Lung (tissue), 12 donors: ENCODE results near the gene ZCCHC9. TPM values are rescaled to one million over a fixed set of nuclear protein-coding genes. Genes with fewer than 3 reads are reported as not detected.

Source experiments
- ATAC-seq: fragments of 200-7000 bp; cut with Tn5 transposase; one replicate; pipeline ENCODE4 v1.9.1; 2020; ENCODE audit warnings: moderate number of reproducible peaks; ENCODE audit not compliant: insufficient read depth, low FRiP score
- DNase-seq, 3 donors: peaks; one replicate each; pipeline ENCODE4 v3.0.0-alpha.2; 2013 to 2017
- H3K27ac ChIP-seq, 2 donors: one replicate each; pipeline ENCODE4 v1.5.1; 2013; ENCODE audit warnings: mild to moderate bottlenecking in 2 of 2, moderate library complexity in 2 of 2, control low read depth in 1 of 2, inconsistent platforms in 1 of 2, low read depth in 1 of 2, low read length in 1 of 2
- H3K27me3 ChIP-seq, 3 donors: one replicate each; pipeline ENCODE4 v1.5.1; 2013; ENCODE audit warnings: low read length in 2 of 3; ENCODE audit not compliant: control insufficient read depth in 3 of 3, insufficient read depth in 3 of 3
- H3K36me3 ChIP-seq, 4 donors: one replicate each; pipeline ENCODE4 v1.5.1; 2013; ENCODE audit warnings: low read length in 4 of 4, mild to moderate bottlenecking in 1 of 4, moderate library complexity in 1 of 4; ENCODE audit not compliant: control insufficient read depth in 4 of 4, insufficient read depth in 4 of 4
- H3K4me1 ChIP-seq, 5 donors: one replicate each; pipeline ENCODE4 v1.5.1; 2013; ENCODE audit warnings: low read length in 5 of 5, mild to moderate bottlenecking in 2 of 5, moderate library complexity in 1 of 5; ENCODE audit not compliant: control insufficient read depth in 5 of 5, insufficient read depth in 5 of 5
- H3K4me3 ChIP-seq: one replicate; pipeline ENCODE4 v1.5.1; 2013; ENCODE audit warnings: mild to moderate bottlenecking, control low read depth, moderate library complexity
- H3K9ac ChIP-seq, 2 donors: one replicate each; pipeline ENCODE4 v1.5.1; 2013; ENCODE audit warnings: low read length in 2 of 2, control low read depth in 1 of 2; ENCODE audit not compliant: insufficient read depth in 1 of 2
- H3K9me3 ChIP-seq, 4 donors: one replicate each; pipeline ENCODE4 v1.5.1; 2013; ENCODE audit warnings: low read length in 3 of 4, mild to moderate bottlenecking in 1 of 4, moderate library complexity in 1 of 4; ENCODE audit not compliant: control insufficient read depth in 4 of 4, insufficient read depth in 3 of 4
- CTCF ChIP-seq: IDR thresholded peaks from 2 replicates; pipeline ENCODE4 v1.5.1; 2012; ENCODE audit warnings: mild to moderate bottlenecking; ENCODE audit errors: control extremely low read depth, extremely low read depth
- WGBS, 2 donors: extraction: QIAGEN DNeasy Blood & Tissue Kit; methylation state at CpG; one replicate each; pipeline ENCODE4 v1.1.7; 2013; 5-methylcytosine and 5-hydroxymethylcytosine counted together
- polyA plus RNA-seq, 2 donors: library from polyadenylated mRNA; stranded (reverse); fragments of 200-250 nt; gene quantifications; one replicate each; pipeline ENCODE4 v1.2.1, GENCODE V29; 2013
- total RNA-seq, 2 donors: library from RNA; depleted of rRNA in 1 of 2; stranded (reverse); fragments of >200 nt in 1 of 2; gene quantifications; one replicate each; pipeline ENCODE4 v1.2.1, GENCODE V29; 2014 to 2021
- donor health status: control.
- donor health status: control.
- donor health status: Bipolar disorder and iron deficiency.
- donor health status: healthy.
- donor health status: DM: yes; HTN: yes; CAD: no.

ZCCHC9 gene
- total and polyA plus RNA-seq, 4 donors, result 18.0 to 25.8 (median 23.2) TPM

GRCh38 chr5:81355291-81356251 lies 54.2 kb downstream of the ZCCHC9 start:
- Histone ChIP-seq H3K27me3 (no peaks in the 10 kb centered on the region), H3K9me3 (no peaks in the 10 kb centered on the region), H3K9ac (no peak overlapping the region), H3K4me1 (no peaks in the 10 kb centered on the region), H3K36me3 (no peaks in the 10 kb centered on the region), H3K4me3 (no peak overlapping the region), H3K27ac (no peak overlapping the region)
- DNase-seq (no peak), ATAC-seq (no peak)
- no peak for TF ChIP-seq CTCF
- WGBS, 2 donors, result 81 to 83% methylated on average over 11 of the region's 11 CpGs

DNA sequence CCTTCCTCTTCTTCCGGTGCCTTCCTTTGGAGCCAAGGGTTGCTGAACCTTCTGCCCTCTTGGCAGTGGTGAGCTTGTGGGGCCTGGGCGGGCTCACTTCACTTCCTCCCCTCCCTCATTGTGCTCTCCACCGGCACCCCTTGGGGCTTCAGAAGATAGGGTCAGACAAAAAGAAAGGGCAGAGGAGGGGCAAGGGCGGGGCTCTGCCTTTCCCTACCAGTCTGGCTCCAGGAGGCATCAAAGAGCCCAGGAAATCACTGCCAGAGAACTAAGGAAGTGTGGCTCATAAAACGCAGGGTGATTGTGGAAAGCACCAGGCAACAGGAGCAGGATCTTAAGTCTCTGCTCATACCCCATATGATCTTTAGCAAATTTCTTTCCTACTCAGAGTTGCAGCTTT lies 57.7 kb downstream of the ZCCHC9 start:
- Histone ChIP-seq H3K27me3 (no peaks in the 10 kb centered on the region), H3K4me3 (no peak overlapping the region), H3K4me1 (peaks cover 0 to 9% (median 0%) of the 10 kb centered on the region in 5 donors), H3K27ac (no peak overlapping the region), H3K36me3 (no peaks in the 10 kb centered on the region), H3K9ac (no peak overlapping the region), H3K9me3 (no peaks in the 10 kb centered on the region)
- 47 to 56% methylated on average over 5 of the region's 5 CpGs for WGBS, 2 donors
- no peak for ATAC-seq
- no peak for TF ChIP-seq CTCF
- DNase-seq, result no peak

DNA sequence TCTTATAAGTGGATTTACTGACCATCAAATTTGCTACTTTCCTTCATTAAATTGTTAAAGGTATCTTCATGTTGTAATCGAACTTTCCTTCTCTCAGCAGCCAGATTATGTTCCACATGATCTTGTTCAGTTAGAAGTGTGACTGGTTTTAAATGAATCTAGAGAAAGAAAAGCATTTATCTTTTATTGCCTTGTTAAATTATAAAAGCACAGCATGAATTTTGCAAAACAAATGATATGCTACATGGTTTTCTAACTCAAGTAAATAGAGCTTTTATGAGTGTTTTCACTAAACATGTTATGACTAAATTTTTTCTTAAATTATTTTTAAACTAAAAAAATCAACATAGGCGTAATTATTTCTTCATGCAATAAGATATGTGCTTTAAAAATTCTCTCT lies 58.5 kb downstream of the ZCCHC9 start:
- Histone ChIP-seq H3K4me1 (peaks cover 0 to 9% (median 0%) of the 10 kb centered on the region in 5 donors), H3K36me3 (no peaks in the 10 kb centered on the region), H3K27ac (no peak overlapping the region), H3K27me3 (no peaks in the 10 kb centered on the region), H3K4me3 (no peak overlapping the region), H3K9me3 (no peaks in the 10 kb centered on the region), H3K9ac (no peak overlapping the region)
- DNase-seq (no peak), ATAC-seq (no peak)
- no peak for TF ChIP-seq CTCF
- WGBS, 2 donors, result 84 to 86% methylated on average over 2 of the region's 2 CpGs
